ENCODE results near the gene ZIM2.

- TF ChIP-seq POLR2A (IDR thresholded peaks at IDR 0.05) (no peak), CTCF (IDR thresholded peaks at IDR 0.05) (no peak)
These were observed 94.2 kb downstream of the ZIM2 start for GRCh38 chr19:56746367-56746766.

Data from right lobe of liver (tissue), 4 donors.